B cell (primary cell): ENCODE data around the gene KLK4. TPM values are rescaled to one million over a fixed set of nuclear protein-coding genes. Genes with fewer than 3 reads are reported as not detected.

Experiments
- ATAC-seq: fragments of 200-7000 bp; cut with Tn5 transposase; one replicate; pipeline ENCODE4 v1.10.0; 2021; ENCODE audit warnings: low read depth, mild to moderate bottlenecking, moderate number of reproducible peaks, moderate library complexity
- CTCF ChIA-PET: fragments of 350-600 bp; sonication (Branson Sonifier 250); formaldehyde crosslinking; loops from one replicate; lab custom pipeline; 2021; ENCODE audit warnings: antibody characterized with exemption, inconsistent platforms; lab: Charles Lee
- POLR2A ChIA-PET: fragments of 350-600 bp; sonication (Branson Sonifier 250); formaldehyde crosslinking; loops from one replicate; lab custom pipeline; 2021; ENCODE audit warnings: antibody characterized with exemption; lab: Charles Lee
- DNase-seq: peaks from one replicate; pipeline ENCODE4 v3.0.0; 2013
- H2AFZ ChIP-seq: 2 replicates; pipeline ENCODE4 v1.6.1; 2012; ENCODE audit warnings: mild to moderate bottlenecking, low read depth, low read length; ENCODE audit not compliant: insufficient read depth, poor library complexity, severe bottlenecking
- H3K27ac ChIP-seq, 2 donors: 1 replicate in 1 of 2; 2 replicates in 1 of 2; pipeline ENCODE4 v1.5.1; 2012 to 2013; ENCODE audit warnings: low read length in 2 of 2, mild to moderate bottlenecking in 2 of 2, moderate library complexity in 1 of 2
- H3K27me3 ChIP-seq, 4 experiments: fragments of 200-600 bp in 1 of 4; sonication (generic) in 1 of 4; replicated peaks in 1 of 4; 1 replicate in 2 of 4; 2 replicates in 2 of 4; pipeline versions ENCODE4 v1.6.1 to v1.7.0; 2013 to 2016; ENCODE audit warnings: low read length in 3 of 4, mild to moderate bottlenecking in 2 of 4, mixed read lengths in 1 of 4, moderate library complexity in 1 of 4; ENCODE audit not compliant: insufficient read depth in 4 of 4, control insufficient read depth in 3 of 4; ENCODE audit errors: control extremely low read depth in 1 of 4
- H3K36me3 ChIP-seq, 2 experiments: replicated peaks in 1 of 2; 1 replicate in 1 of 2; 2 replicates in 1 of 2; pipeline versions ENCODE4 v1.6.1 to v1.7.1; 2013; ENCODE audit warnings: low read length in 1 of 2; ENCODE audit not compliant: insufficient read depth in 2 of 2, control insufficient read depth in 1 of 2; ENCODE audit errors: control extremely low read depth in 1 of 2, extremely low read depth in 1 of 2
- H3K4me1 ChIP-seq, 2 donors: fragments of 200-600 bp in 1 of 2; sonication (generic) in 1 of 2; 1 replicate in 1 of 2; 2 replicates in 1 of 2; pipeline versions ENCODE4 v1.5.1 to v1.6.1; 2013 to 2017; ENCODE audit warnings: low read length in 2 of 2; ENCODE audit not compliant: control insufficient read depth in 2 of 2, insufficient read depth in 2 of 2
- H3K4me2 ChIP-seq: replicated peaks from 2 replicates; pipeline ENCODE3; 2012; ENCODE audit warnings: mild to moderate bottlenecking, low read depth, low read length; ENCODE audit not compliant: poor library complexity, severe bottlenecking
- H3K4me3 ChIP-seq, 5 experiments: fragments of 200-600 bp in 1 of 5; sonication (generic) in 1 of 5; 1 replicate in 3 of 5; 2 replicates in 2 of 5; pipeline versions ENCODE4 v1.5.1 to v1.7.0; 2011 to 2016; ENCODE audit warnings: low read length in 4 of 5, mild to moderate bottlenecking in 4 of 5, low read depth in 2 of 5, control low read depth in 1 of 5, moderate library complexity in 1 of 5; ENCODE audit not compliant: insufficient read depth in 1 of 5; ENCODE audit errors: control extremely low read depth in 1 of 5, extremely low read depth in 1 of 5
- H3K79me2 ChIP-seq: fragments of 200-600 bp; sonication (generic); one replicate; pipeline ENCODE4 v1.6.0; 2016; ENCODE audit warnings: low read length; ENCODE audit not compliant: control insufficient read depth, insufficient read depth
- H3K9ac ChIP-seq: fragments of 200-600 bp; sonication (generic); 2 replicates; pipeline ENCODE4 v1.6.1; 2017; ENCODE audit warnings: mild to moderate bottlenecking, low read length, moderate library complexity
- H3K9me3 ChIP-seq, 3 donors: one replicate each; pipeline versions ENCODE4 v1.6.1 to v1.7.1; 2013; ENCODE audit warnings: low read length in 2 of 3; ENCODE audit not compliant: control insufficient read depth in 2 of 3, insufficient read depth in 1 of 3; ENCODE audit errors: control extremely low read depth in 1 of 3
- H4K20me1 ChIP-seq: 2 replicates; pipeline ENCODE4 v1.6.0; 2012; ENCODE audit warnings: mild to moderate bottlenecking, low read length; ENCODE audit not compliant: insufficient read depth, control insufficient read depth, poor library complexity, severe bottlenecking
- H3K27ac Mint-ChIP-seq: one replicate; pipeline ENCODE4 v1.8.0; 2021; ENCODE audit warnings: mixed read lengths
- H3K27me3 Mint-ChIP-seq: one replicate; pipeline ENCODE4 v1.8.0; 2021; ENCODE audit warnings: mixed read lengths
- H3K4me1 Mint-ChIP-seq: one replicate; pipeline ENCODE4 v1.8.0; 2021; ENCODE audit warnings: mixed read lengths
- H3K4me3 Mint-ChIP-seq: one replicate; pipeline ENCODE4 v1.8.0; 2021; ENCODE audit warnings: mixed read lengths
- H3K9me3 Mint-ChIP-seq: one replicate; pipeline ENCODE4 v1.8.0; 2022; ENCODE audit warnings: mixed read lengths; ENCODE audit not compliant: insufficient read depth
- EZH2 ChIP-seq: IDR thresholded peaks from 2 replicates; pipeline ENCODE4 v1.6.1; 2012; ENCODE audit warnings: borderline replicate concordance, low read depth, mild to moderate bottlenecking, moderate library complexity, low read length; ENCODE audit not compliant: insufficient read depth, poor library complexity, severe bottlenecking
- WGBS: methylation state at CpG from one replicate; pipeline ENCODE4 v1.1.5; 2013; ENCODE audit warnings: missing lambda C conversion rate; ENCODE audit not compliant: insufficient coverage; 5-methylcytosine and 5-hydroxymethylcytosine counted together
- intact Hi-C: fragments of 100-400 bp; cut with micrococcal nuclease; formaldehyde crosslinking; loops from one replicate; pipeline ENCODE4 v1.10.0; 2022
- polyA plus RNA-seq: library from polyadenylated mRNA; depleted of rRNA; stranded (reverse); fragments of >200 nt; gene quantifications from 2 replicates; pipeline ENCODE4 v1.2.3, GENCODE V29; 2012
- total RNA-seq, 2 donors: library from RNA; stranded (reverse); fragments of 120-200 nt in 1 of 2; gene quantifications; 1 replicate in 1 of 2; 2 replicates in 1 of 2; pipeline versions ENCODE4 v1.2.3 to v1.2.4, GENCODE V29; 2013 to 2022
- TF ChIP-seq, protein P1 (sequence below): fragments of 200-600 bp; IDR thresholded peaks from one replicate; pipeline ENCODE4 v1.8.0; 2022; ENCODE audit warnings: antibody characterized with exemption, mild to moderate bottlenecking

KLK4 gene
- total and polyA plus RNA-seq, 2 donors (not counting 1 experiment from before 2014, with no cell fraction given) = 0.45 to 0.52 TPM

DNA sequence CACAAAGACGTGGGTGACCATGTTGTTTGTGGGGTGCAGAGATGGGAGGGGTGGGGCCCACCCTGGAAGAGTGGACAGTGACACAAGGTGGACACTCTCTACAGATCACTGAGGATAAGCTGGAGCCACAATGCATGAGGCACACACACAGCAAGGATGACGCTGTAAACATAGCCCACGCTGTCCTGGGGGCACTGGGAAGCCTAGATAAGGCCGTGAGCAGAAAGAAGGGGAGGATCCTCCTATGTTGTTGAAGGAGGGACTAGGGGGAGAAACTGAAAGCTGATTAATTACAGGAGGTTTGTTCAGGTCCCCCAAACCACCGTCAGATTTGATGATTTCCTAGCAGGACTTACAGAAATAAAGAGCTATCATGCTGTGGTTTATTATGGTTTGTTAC, 32.3 kb downstream of the KLK4 start:
- H3K79me2 ChIP-seq = no peaks in the 10 kb centered on the region
- intact Hi-C loops = no loop called here
- ChIA-PET CTCF (no interaction called here), POLR2A (no interaction called here)
- no peak overlapping the region for H3K4me2 ChIP-seq
- no peak for TF ChIP-seq EZH2
- TF ChIP-seq, protein P1, sequence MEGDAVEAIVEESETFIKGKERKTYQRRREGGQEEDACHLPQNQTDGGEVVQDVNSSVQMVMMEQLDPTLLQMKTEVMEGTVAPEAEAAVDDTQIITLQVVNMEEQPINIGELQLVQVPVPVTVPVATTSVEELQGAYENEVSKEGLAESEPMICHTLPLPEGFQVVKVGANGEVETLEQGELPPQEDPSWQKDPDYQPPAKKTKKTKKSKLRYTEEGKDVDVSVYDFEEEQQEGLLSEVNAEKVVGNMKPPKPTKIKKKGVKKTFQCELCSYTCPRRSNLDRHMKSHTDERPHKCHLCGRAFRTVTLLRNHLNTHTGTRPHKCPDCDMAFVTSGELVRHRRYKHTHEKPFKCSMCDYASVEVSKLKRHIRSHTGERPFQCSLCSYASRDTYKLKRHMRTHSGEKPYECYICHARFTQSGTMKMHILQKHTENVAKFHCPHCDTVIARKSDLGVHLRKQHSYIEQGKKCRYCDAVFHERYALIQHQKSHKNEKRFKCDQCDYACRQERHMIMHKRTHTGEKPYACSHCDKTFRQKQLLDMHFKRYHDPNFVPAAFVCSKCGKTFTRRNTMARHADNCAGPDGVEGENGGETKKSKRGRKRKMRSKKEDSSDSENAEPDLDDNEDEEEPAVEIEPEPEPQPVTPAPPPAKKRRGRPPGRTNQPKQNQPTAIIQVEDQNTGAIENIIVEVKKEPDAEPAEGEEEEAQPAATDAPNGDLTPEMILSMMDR = no peak
- peaks cover 8% of the 10 kb centered on the region for H3K27me3 Mint-ChIP-seq
- H3K4me1 Mint-ChIP-seq = peaks cover 7% of the 10 kb centered on the region
- no peaks in the 10 kb centered on the region for H3K9me3 ChIP-seq
- no peaks in the 10 kb centered on the region for H3K9me3 Mint-ChIP-seq
- no peak overlapping the region for H2AFZ ChIP-seq
- ATAC-seq (no peak), DNase-seq (no peak)
- peaks cover 0 to 9% (median under 1%) of the 10 kb centered on the region in 4 experiments for H3K27me3 ChIP-seq
- no peak overlapping the region for H3K27ac ChIP-seq
- no peak overlapping the region for H3K4me3 ChIP-seq
- H4K20me1 ChIP-seq = no peaks in the 10 kb centered on the region
- no peaks in the 10 kb centered on the region for H3K36me3 ChIP-seq
- H3K27ac Mint-ChIP-seq = no peak overlapping the region
- H3K4me3 Mint-ChIP-seq = no peak overlapping the region
- no peak overlapping the region for H3K9ac ChIP-seq
- H3K4me1 ChIP-seq = peaks cover 15 to 25% of the 10 kb centered on the region in 2 donors
- WGBS = 85% methylated on average over 3 of the region's 5 CpGs

DNA sequence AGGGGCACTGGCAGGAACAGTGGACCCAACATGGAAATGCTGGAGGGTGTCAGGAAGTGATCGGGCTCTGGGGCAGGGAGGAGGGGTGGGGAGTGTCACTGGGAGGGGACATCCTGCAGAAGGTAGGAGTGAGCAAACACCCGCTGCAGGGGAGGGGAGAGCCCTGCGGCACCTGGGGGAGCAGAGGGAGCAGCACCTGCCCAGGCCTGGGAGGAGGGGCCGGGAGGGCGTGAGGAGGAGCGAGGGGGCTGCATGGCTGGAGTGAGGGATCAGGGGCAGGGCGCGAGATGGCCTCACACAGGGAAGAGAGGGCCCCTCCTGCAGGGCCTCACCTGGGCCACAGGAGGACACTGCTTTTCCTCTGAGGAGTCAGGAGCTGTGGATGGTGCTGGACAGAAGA, 33.9 kb downstream of the KLK4 start:
- TF ChIP-seq, protein P1 = no peak
- Mint-ChIP-seq H3K4me3 (no peak overlapping the region), H3K9me3 (no peaks in the 10 kb centered on the region), H3K27ac (no peak overlapping the region), H3K4me1 (peaks cover 7% of the 10 kb centered on the region), H3K27me3 (peaks cover 8% of the 10 kb centered on the region)
- no peak for DNase-seq
- intact Hi-C loops = no loop called here
- 51% methylated on average over 8 of the region's 8 CpGs for WGBS
- H3K4me2 ChIP-seq = no peak overlapping the region
- H4K20me1 ChIP-seq = no peaks in the 10 kb centered on the region
- H3K27ac ChIP-seq = no peak overlapping the region
- H3K79me2 ChIP-seq = no peaks in the 10 kb centered on the region
- H3K9me3 ChIP-seq = no peaks in the 10 kb centered on the region
- no peak overlapping the region for H2AFZ ChIP-seq
- no peak overlapping the region for H3K4me3 ChIP-seq
- ChIA-PET CTCF (interaction anchor here (1.2 kb wide), 1 partner anchor 44 kb away, joined by 3 read pairs; no protein-coding TSS in a partner anchor), POLR2A (no interaction called here)
- H3K27me3 ChIP-seq = peaks cover 0 to 10% (median 3%) of the 10 kb centered on the region in 4 experiments
- no peak for ATAC-seq
- H3K36me3 ChIP-seq = no peaks in the 10 kb centered on the region
- H3K4me1 ChIP-seq = peaks cover 15 to 25% of the 10 kb centered on the region in 2 donors
- no peak overlapping the region for H3K9ac ChIP-seq
